ENCODE measurements around the gene ZBTB39. TPM values are rescaled to one million over a fixed set of nuclear protein-coding genes. Genes with fewer than 3 reads are reported as not detected.

The ZBTB39 gene
- total RNA-seq, 1 donor from 2014 or later = 6.2 TPM

- ATAC-seq = peak; percentile 7
- intact Hi-C loops (cut with DNase I) = no loop called here
- peak; percentile 27 for DNase-seq (ENCODE audit: low spot score)
These were observed 596 bp upstream of the ZBTB39 start for GRCh38 chr12:57006809-57007475.

- intact Hi-C loops (cut with DNase I) = no loop called here
- ATAC-seq = no peak
These were observed 1.7 kb downstream of the ZBTB39 start for GRCh38 chr12:57004651-57005050.

GRCh38 chr12:57003395-57003794 is 3.0 kb downstream of the ZBTB39 start:
- DNase-seq (ENCODE audit: low spot score) (no peak), ATAC-seq (no peak)
- intact Hi-C loops (cut with DNase I) = no loop called here

More at GRCh38 chr12:57004651-57005050, 1.7 kb downstream of the ZBTB39 start:
- DNase-seq (ENCODE audit: low spot score) = no peak

GRCh38 chr12:57001448-57001906 is 4.9 kb downstream of the ZBTB39 start:
- ATAC-seq = peak; percentile 29
- intact Hi-C loops (cut with DNase I) = no loop called here
- DNase-seq (ENCODE audit: low spot score) = peak; percentile 74

DNA sequence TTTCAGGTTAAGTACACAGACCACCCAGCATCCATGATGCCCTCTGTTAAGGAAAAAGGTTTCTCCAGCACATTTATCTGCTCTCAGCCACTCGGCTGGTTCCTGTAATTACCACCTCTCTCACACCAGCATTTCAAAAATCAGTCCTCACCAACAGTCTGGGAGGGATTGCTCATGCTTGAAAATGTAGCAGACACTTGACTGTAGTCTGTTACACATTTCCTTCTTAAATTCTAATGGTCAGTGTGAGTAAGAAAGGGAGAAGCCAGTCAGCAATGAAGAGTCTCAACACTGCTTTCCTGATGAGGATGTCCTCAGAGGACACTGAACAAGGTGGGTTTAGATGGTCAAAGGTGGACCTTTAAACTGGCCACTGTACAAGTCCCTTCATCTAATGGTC is 6.0 kb downstream of the ZBTB39 start:
- DNase-seq (ENCODE audit: low spot score) = no peak
- intact Hi-C loops (cut with DNase I) = no loop called here
- ATAC-seq = no peak

- DNase-seq (ENCODE audit: low spot score) (no peak), ATAC-seq (no peak)
- intact Hi-C loops (cut with DNase I) = no loop called here
These were observed 6.9 kb downstream of the ZBTB39 start for GRCh38 chr12:56999456-56999855.

GRCh38 chr12:56998981-56999380 is 7.4 kb downstream of the ZBTB39 start:
- intact Hi-C loops (cut with DNase I) = no loop called here
- no peak for ATAC-seq
- no peak for DNase-seq (ENCODE audit: low spot score)

GRCh38 chr12:56998316-56998715 is 8.0 kb downstream of the ZBTB39 start:
- intact Hi-C loops (cut with DNase I) = no loop called here
- no peak for DNase-seq (ENCODE audit: low spot score)
- ATAC-seq = no peak

- no peak for DNase-seq (ENCODE audit: low spot score)
- ATAC-seq = no peak
- intact Hi-C loops (cut with DNase I) = no loop called here
These were observed 9.4 kb downstream of the ZBTB39 start for GRCh38 chr12:56996793-56997545.

DNA sequence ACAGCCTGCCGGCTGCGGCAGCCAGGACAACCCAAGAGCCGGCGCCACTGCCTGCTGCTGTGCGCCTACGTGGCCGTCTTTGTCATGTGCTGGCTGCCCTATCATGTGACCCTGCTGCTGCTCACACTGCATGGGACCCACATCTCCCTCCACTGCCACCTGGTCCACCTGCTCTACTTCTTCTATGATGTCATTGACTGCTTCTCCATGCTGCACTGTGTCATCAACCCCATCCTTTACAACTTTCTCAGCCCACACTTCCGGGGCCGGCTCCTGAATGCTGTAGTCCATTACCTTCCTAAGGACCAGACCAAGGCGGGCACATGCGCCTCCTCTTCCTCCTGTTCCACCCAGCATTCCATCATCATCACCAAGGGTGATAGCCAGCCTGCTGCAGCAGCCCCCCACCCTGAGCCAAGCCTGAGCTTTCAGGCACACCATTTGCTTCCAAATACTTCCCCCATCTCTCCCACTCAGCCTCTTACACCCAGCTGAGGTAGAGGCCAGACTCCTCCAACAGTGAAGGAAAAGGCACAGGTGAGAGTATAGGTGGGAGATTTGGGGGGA is 10.3 kb downstream of the ZBTB39 start:
- DNase-seq (ENCODE audit: low spot score) (no peak), ATAC-seq (no peak)

DNA sequence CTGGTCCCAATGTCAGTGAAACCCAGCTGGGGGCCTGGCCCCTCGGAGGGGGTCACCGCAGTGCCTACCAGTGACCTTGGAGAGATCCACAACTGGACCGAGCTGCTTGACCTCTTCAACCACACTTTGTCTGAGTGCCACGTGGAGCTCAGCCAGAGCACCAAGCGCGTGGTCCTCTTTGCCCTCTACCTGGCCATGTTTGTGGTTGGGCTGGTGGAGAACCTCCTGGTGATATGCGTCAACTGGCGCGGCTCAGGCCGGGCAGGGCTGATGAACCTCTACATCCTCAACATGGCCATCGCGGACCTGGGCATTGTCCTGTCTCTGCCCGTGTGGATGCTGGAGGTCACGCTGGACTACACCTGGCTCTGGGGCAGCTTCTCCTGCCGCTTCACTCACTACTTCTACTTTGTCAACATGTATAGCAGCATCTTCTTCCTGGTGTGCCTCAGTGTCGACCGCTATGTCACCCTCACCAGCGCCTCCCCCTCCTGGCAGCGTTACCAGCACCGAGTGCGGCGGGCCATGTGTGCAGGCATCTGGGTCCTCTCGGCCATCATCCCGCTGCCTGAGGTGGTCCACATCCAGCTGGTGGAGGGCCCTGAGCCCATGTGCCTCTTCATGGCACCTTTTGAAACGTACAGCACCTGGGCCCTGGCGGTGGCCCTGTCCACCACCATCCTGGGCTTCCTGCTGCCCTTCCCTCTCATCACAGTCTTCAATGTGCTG is 11.0 kb downstream of the ZBTB39 start:
- ATAC-seq = no peak
- intact Hi-C loops (cut with DNase I) = no loop called here
- DNase-seq (ENCODE audit: low spot score) = no peak

More for the DNA sequence above, 10.3 kb downstream of the ZBTB39 start:
- intact Hi-C loops (cut with DNase I) = no loop called here

DNA sequence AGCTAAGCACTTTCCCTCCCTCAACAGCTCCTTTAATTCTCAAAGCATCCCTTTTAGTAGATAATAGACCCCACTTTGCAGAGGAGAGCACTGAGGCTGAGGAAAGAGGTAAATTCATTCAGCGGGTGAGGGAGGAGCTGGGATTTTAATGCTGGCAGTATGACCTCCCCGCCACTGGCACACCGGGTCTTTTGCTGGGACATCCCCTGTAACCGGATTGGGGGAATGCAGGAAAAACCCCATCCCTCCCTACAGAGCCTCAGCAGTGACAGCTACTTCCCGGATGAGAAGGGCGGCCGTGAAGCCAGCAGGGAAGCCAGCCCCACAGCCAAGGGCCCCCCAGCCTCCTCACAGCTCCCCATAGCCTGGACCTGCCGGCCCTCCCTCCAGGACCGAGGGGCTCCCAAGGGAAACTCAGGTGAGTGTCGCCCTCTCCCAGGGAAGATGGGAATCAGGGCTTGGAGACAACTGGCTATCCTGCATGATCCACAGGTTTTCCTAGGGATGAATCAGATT is 12.1 kb downstream of the ZBTB39 start:
- DNase-seq (ENCODE audit: low spot score) (no peak), ATAC-seq (no peak)
- intact Hi-C loops (cut with DNase I) = no loop called here

- ATAC-seq (no peak), DNase-seq (ENCODE audit: low spot score) (peak; percentile 34)
- intact Hi-C loops (cut with DNase I) = no loop called here
These were observed 13.0 kb downstream of the ZBTB39 start for GRCh38 chr12:56993346-56993745.

DNA sequence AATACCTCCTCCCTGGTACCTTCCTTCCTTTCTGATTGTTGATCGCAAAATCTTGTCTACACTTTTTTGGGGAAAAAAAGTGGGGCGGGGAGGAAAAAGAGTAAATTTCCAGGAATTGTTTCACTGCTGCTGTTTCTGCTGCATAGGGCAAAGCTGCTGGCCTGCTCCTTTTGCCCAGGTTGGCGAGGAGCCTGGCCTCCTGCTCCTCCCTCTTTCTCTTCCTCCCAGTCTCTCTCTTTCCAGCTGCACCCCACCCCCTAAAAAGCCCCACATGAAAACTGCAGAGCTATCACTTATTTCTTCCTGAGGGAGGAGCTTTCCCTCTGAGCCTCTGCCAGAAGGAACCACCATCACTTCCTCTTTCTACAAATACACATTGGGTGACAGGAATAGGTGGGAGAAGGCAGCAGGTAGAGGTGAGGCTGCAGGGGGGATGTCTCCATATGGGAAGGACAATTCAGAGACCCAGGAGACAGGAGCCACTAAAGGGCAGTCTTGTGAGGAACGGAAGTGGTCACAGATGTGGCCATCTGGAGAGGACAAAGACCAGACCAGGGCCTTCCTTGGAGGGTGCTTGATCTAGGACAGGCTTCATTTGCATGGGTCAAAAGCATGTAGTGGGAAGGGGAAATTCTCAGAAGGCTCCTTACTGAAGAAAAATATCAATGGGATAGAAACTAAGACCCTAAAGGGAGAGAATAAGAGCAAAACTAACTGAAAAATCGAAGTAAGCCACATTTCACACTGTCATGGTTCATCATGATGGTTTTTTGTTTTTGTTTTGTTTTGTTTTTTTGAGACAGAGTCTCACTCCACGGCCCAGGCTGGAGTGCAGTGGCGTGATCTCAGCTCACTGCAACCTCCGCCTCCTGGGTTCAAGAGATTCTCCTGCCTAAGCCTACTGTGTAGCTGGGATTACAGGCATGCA is 14.8 kb downstream of the ZBTB39 start:
- intact Hi-C loops (cut with DNase I) = no loop called here
- ATAC-seq = peak; percentile 65
- no peak for DNase-seq (ENCODE audit: low spot score)

GRCh38 chr12:56990648-56991318 is 15.6 kb downstream of the ZBTB39 start:
- intact Hi-C loops (cut with DNase I) = no loop called here
- ATAC-seq = peak; percentile 8
- DNase-seq (ENCODE audit: low spot score) = no peak

DNA sequence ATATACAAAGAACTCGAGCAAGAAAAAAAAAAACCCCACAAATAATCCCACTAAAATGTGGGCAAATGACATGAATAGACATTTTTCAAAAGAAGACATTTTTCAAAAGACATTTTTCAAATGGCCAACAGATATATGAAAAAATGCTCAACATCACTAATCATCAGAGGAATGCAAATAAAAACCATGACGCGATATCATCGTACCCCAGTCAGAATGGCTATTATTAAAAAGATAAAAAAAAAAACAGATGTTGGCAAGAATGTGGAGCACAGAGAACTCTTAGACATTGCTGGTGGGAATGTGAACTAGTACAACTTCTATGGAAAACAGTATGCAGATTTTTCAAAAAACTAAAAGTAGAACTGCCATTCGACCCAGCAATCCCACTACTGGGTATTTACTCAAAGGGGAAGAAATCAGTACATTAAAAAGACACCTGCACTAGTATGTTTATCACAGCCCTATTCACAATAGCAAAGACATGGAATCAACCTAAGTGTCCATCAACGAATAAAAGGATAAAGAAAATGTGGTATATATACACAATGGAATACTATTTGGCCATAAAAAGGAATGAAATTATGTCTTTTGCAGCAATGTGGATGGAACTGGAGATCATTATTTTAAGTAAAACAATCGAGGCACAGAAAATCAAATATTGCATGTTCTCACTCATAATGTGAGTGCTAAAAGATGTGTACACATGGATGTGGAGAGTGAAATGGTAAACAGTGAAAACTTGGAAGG is 16.3 kb downstream of the ZBTB39 start:
- DNase-seq (ENCODE audit: low spot score) (no peak), ATAC-seq (no peak)
- intact Hi-C loops (cut with DNase I) = no loop called here

- no peak for ATAC-seq
- intact Hi-C loops (cut with DNase I) = no loop called here
These were observed 18.1 kb downstream of the ZBTB39 start for GRCh38 chr12:56988207-56988739.

More at GRCh38 chr12:56988207-56988739, 18.1 kb downstream of the ZBTB39 start:
- DNase-seq (ENCODE audit: low spot score) = no peak

Data from sciatic nerve (tissue), 2 donors.